Measurements from ENCODE around the gene TDRD3. TPM values are rescaled to one million over a fixed set of nuclear protein-coding genes. Genes with fewer than 3 reads are reported as not detected.

The TDRD3 gene
- total RNA-seq (29.8 TPM), polyA plus RNA-seq (10 to 100 TPM in 2 of 4 donors, 1 to 10 TPM in 2; 9.0 to 10.2 (median 9.9) TPM)

- peak; percentile 68 to 92 (median 85) for DNase-seq
- no peaks in the 10 kb centered on the region for H3K27me3 ChIP-seq (ENCODE audit: control insufficient read depth, insufficient read depth, low read length)
- peak within 1 kb of the TSS; percentile 87 for H3K27ac ChIP-seq (ENCODE audit: insufficient read depth, low read length, poor library complexity, severe bottlenecking)
- H3K9me3 ChIP-seq (ENCODE audit: control insufficient read depth in 2 of 2, low read length in 2 of 2), result no peaks in the 10 kb centered on the region
- peaks cover 12 to 43% (median 33%) of the 10 kb centered on the region in 4 donors for H3K4me1 Mint-ChIP-seq
- H3K9me3 Mint-ChIP-seq, result no peaks in the 10 kb centered on the region
- H3K36me3 Mint-ChIP-seq, result no peaks in the 10 kb centered on the region
- peak within 1 kb of the TSS; percentile 96 to 100 (median 97) for H3K4me3 Mint-ChIP-seq
- peaks cover 12% of the 10 kb centered on the region for H3K27me3 Mint-ChIP-seq
- peak; percentile 70 to 74 for ATAC-seq (ENCODE audit: low read depth in 2 of 2)
- peak within 1 kb of the TSS; percentile 98 to 99 (median 98) for H3K27ac Mint-ChIP-seq
- H3K36me3 ChIP-seq (ENCODE audit: control insufficient read depth, insufficient read depth, low read length), result no peaks in the 10 kb centered on the region
- peak within 1 kb of the TSS; percentile 94 for H3K4me3 ChIP-seq (ENCODE audit: low read depth, low read length)
- H3K4me1 ChIP-seq (ENCODE audit: control insufficient read depth, insufficient read depth, low read length, poor library complexity, severe bottlenecking), result peaks cover 26% of the 10 kb centered on the region
These were observed at the start of gene TDRD3 for GRCh38 chr13:60396783-60397703. TSS of gene TDRD3 (plus strand) at chr13:60397220. CDS start at chr13:60397365, 145 bp downstream.

- no peaks in the 10 kb centered on the region for H3K4me1 Mint-ChIP-seq
- no peak overlapping the region for H3K27ac Mint-ChIP-seq
- Histone ChIP-seq H3K4me3 (ENCODE audit: low read depth, low read length) (no peak overlapping the region), H3K36me3 (ENCODE audit: control insufficient read depth, insufficient read depth, low read length) (no peaks in the 10 kb centered on the region), H3K9me3 (ENCODE audit: control insufficient read depth in 2 of 2, low read length in 2 of 2) (no peaks in the 10 kb centered on the region), H3K27ac (ENCODE audit: insufficient read depth, low read length, poor library complexity, severe bottlenecking) (no peak overlapping the region), H3K4me1 (ENCODE audit: control insufficient read depth, insufficient read depth, low read length, poor library complexity, severe bottlenecking) (no peaks in the 10 kb centered on the region), H3K27me3 (ENCODE audit: control insufficient read depth, insufficient read depth, low read length) (peaks cover 13% of the 10 kb centered on the region)
- H3K9me3 Mint-ChIP-seq, result peaks cover 0 to 6% (median 3%) of the 10 kb centered on the region in 7 donors
- ATAC-seq (ENCODE audit: low read depth in 2 of 2), result no peak
- H3K36me3 Mint-ChIP-seq, result no peaks in the 10 kb centered on the region
- H3K27me3 Mint-ChIP-seq, result peaks cover 29% of the 10 kb centered on the region
- no peak overlapping the region for H3K4me3 Mint-ChIP-seq
- no peak for DNase-seq
These were observed 49.3 kb upstream of the TDRD3 start for GRCh38 chr13:60347690-60348089.

DNA sequence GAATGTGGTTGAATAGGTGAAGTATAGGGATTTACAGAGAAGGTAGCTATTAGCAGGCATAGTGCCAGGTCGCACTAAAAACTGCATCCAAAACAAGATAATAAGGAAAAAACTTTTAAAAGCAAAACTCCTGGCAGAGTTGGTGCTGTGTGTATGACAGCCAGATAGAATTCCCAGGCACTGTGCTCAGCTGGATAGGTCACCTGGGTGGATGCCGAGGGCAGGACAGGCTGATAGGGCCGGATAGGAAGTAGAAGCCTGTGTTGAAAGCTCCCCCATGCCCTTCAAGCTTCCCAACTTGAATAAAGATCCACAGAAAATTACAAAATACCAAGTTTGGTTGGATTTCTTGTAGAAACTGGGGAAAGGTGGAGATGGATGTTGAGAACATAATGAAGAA is 48.9 kb upstream of the TDRD3 start:
- Histone ChIP-seq H3K27ac (ENCODE audit: insufficient read depth, low read length, poor library complexity, severe bottlenecking) (no peak overlapping the region), H3K4me3 (ENCODE audit: low read depth, low read length) (no peak overlapping the region), H3K27me3 (ENCODE audit: control insufficient read depth, insufficient read depth, low read length) (peaks cover 13% of the 10 kb centered on the region), H3K4me1 (ENCODE audit: control insufficient read depth, insufficient read depth, low read length, poor library complexity, severe bottlenecking) (no peaks in the 10 kb centered on the region), H3K36me3 (ENCODE audit: control insufficient read depth, insufficient read depth, low read length) (no peaks in the 10 kb centered on the region), H3K9me3 (ENCODE audit: control insufficient read depth in 2 of 2, low read length in 2 of 2) (no peaks in the 10 kb centered on the region)
- H3K27ac Mint-ChIP-seq, result no peak overlapping the region
- DNase-seq (no peak), ATAC-seq (ENCODE audit: low read depth in 2 of 2) (no peak)
- H3K9me3 Mint-ChIP-seq, result peaks cover 0 to 6% (median 3%) of the 10 kb centered on the region in 7 donors
- peaks cover 26% of the 10 kb centered on the region for H3K27me3 Mint-ChIP-seq
- H3K4me3 Mint-ChIP-seq, result no peak overlapping the region
- H3K36me3 Mint-ChIP-seq, result no peaks in the 10 kb centered on the region
- no peaks in the 10 kb centered on the region for H3K4me1 Mint-ChIP-seq

GRCh38 chr13:60351326-60351725 is 45.7 kb upstream of the TDRD3 start:
- H3K36me3 ChIP-seq (ENCODE audit: control insufficient read depth, insufficient read depth, low read length), result no peaks in the 10 kb centered on the region
- peaks cover 19% of the 10 kb centered on the region for H3K27me3 Mint-ChIP-seq
- H3K27me3 ChIP-seq (ENCODE audit: control insufficient read depth, insufficient read depth, low read length), result peaks cover 8% of the 10 kb centered on the region
- no peaks in the 10 kb centered on the region for H3K9me3 ChIP-seq (ENCODE audit: control insufficient read depth in 2 of 2, low read length in 2 of 2)
- H3K27ac ChIP-seq (ENCODE audit: insufficient read depth, low read length, poor library complexity, severe bottlenecking), result no peak overlapping the region
- DNase-seq, result no peak
- no peaks in the 10 kb centered on the region for H3K4me1 ChIP-seq (ENCODE audit: control insufficient read depth, insufficient read depth, low read length, poor library complexity, severe bottlenecking)
- no peak for ATAC-seq (ENCODE audit: low read depth in 2 of 2)
- no peak overlapping the region for H3K4me3 Mint-ChIP-seq
- no peak overlapping the region for H3K4me3 ChIP-seq (ENCODE audit: low read depth, low read length)
- H3K9me3 Mint-ChIP-seq, result peaks cover 0 to 6% (median 3%) of the 10 kb centered on the region in 7 donors
- no peaks in the 10 kb centered on the region for H3K36me3 Mint-ChIP-seq
- H3K27ac Mint-ChIP-seq, result no peak overlapping the region
- no peaks in the 10 kb centered on the region for H3K4me1 Mint-ChIP-seq

- Histone ChIP-seq H3K4me1 (ENCODE audit: control insufficient read depth, insufficient read depth, low read length, poor library complexity, severe bottlenecking) (no peaks in the 10 kb centered on the region), H3K36me3 (ENCODE audit: control insufficient read depth, insufficient read depth, low read length) (no peaks in the 10 kb centered on the region), H3K9me3 (ENCODE audit: control insufficient read depth in 2 of 2, low read length in 2 of 2) (no peaks in the 10 kb centered on the region), H3K27me3 (ENCODE audit: control insufficient read depth, insufficient read depth, low read length) (peaks cover 10% of the 10 kb centered on the region), H3K4me3 (ENCODE audit: low read depth, low read length) (no peak overlapping the region), H3K27ac (ENCODE audit: insufficient read depth, low read length, poor library complexity, severe bottlenecking) (no peak overlapping the region)
- no peak for DNase-seq
- Mint-ChIP-seq H3K27ac (no peak overlapping the region), H3K27me3 (peaks cover 19% of the 10 kb centered on the region), H3K36me3 (no peaks in the 10 kb centered on the region), H3K9me3 (peaks cover 0 to 6% (median 3%) of the 10 kb centered on the region in 7 donors), H3K4me3 (no peak overlapping the region), H3K4me1 (no peaks in the 10 kb centered on the region)
- no peak for ATAC-seq (ENCODE audit: low read depth in 2 of 2)
These were observed 45.0 kb upstream of the TDRD3 start for GRCh38 chr13:60351855-60352615.

DNA sequence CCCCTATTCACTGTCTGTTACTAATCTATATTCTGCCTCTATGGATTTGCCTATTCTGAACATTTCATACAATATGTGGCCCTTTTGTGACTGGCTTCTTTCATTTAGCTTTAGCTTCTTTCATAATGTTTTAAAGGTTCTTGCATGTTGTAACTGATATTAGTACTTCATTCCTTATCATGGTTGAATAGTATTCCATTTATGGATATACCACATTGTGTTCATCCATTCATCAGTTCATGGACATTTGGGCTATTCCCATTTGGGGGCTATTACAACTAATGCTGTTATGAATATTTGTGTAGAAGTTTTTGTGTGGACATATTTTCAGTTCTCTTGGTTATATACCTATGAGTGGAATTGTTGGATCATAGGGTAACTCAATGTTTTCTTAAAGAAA is 44.4 kb upstream of the TDRD3 start:
- H3K4me3 Mint-ChIP-seq, result no peak overlapping the region

GRCh38 chr13:60355056-60355455 is 42.0 kb upstream of the TDRD3 start:
- peaks cover 7% of the 10 kb centered on the region for H3K27me3 ChIP-seq (ENCODE audit: control insufficient read depth, insufficient read depth, low read length)
- H3K4me3 ChIP-seq (ENCODE audit: low read depth, low read length), result no peak overlapping the region
- Mint-ChIP-seq H3K36me3 (no peaks in the 10 kb centered on the region), H3K9me3 (peaks cover 0 to 5% (median 3%) of the 10 kb centered on the region in 7 donors), H3K27me3 (peaks cover 12% of the 10 kb centered on the region), H3K27ac (no peak overlapping the region), H3K4me1 (no peaks in the 10 kb centered on the region), H3K4me3 (no peak overlapping the region)
- H3K27ac ChIP-seq (ENCODE audit: insufficient read depth, low read length, poor library complexity, severe bottlenecking), result no peak overlapping the region
- H3K9me3 ChIP-seq (ENCODE audit: control insufficient read depth in 2 of 2, low read length in 2 of 2), result no peaks in the 10 kb centered on the region
- no peaks in the 10 kb centered on the region for H3K4me1 ChIP-seq (ENCODE audit: control insufficient read depth, insufficient read depth, low read length, poor library complexity, severe bottlenecking)
- no peak for ATAC-seq (ENCODE audit: low read depth in 2 of 2)
- no peak for DNase-seq
- H3K36me3 ChIP-seq (ENCODE audit: control insufficient read depth, insufficient read depth, low read length), result no peaks in the 10 kb centered on the region

More for the DNA sequence above, 44.4 kb upstream of the TDRD3 start:
- H3K9me3 ChIP-seq (ENCODE audit: control insufficient read depth in 2 of 2, low read length in 2 of 2), result no peaks in the 10 kb centered on the region
- H3K27ac ChIP-seq (ENCODE audit: insufficient read depth, low read length, poor library complexity, severe bottlenecking), result no peak overlapping the region
- peaks cover 10% of the 10 kb centered on the region for H3K27me3 ChIP-seq (ENCODE audit: control insufficient read depth, insufficient read depth, low read length)
- Mint-ChIP-seq H3K36me3 (no peaks in the 10 kb centered on the region), H3K27me3 (peaks cover 17% of the 10 kb centered on the region), H3K27ac (no peak overlapping the region), H3K9me3 (peaks cover 0 to 6% (median 3%) of the 10 kb centered on the region in 7 donors), H3K4me1 (no peaks in the 10 kb centered on the region)
- H3K36me3 ChIP-seq (ENCODE audit: control insufficient read depth, insufficient read depth, low read length), result no peaks in the 10 kb centered on the region
- H3K4me3 ChIP-seq (ENCODE audit: low read depth, low read length), result no peak overlapping the region
- DNase-seq (no peak), ATAC-seq (ENCODE audit: low read depth in 2 of 2) (no peak)
- no peaks in the 10 kb centered on the region for H3K4me1 ChIP-seq (ENCODE audit: control insufficient read depth, insufficient read depth, low read length, poor library complexity, severe bottlenecking)
